Erythroblast (primary cell): Measurements from ENCODE around the gene OPN3.

Experiments used
- GATA1 ChIP-seq: IDR thresholded peaks from 2 replicates; pipeline ENCODE4 v1.6.1; 2011; ENCODE audit warnings: low read depth, mild to moderate bottlenecking, control low read depth, low read length, moderate library complexity
- POLR2A ChIP-seq: IDR thresholded peaks from 2 replicates; pipeline ENCODE4 v1.6.1; 2011; ENCODE audit warnings: mild to moderate bottlenecking, low read length

- no peak for TF ChIP-seq POLR2A
- no peak for TF ChIP-seq GATA1
These were observed 39.8 kb upstream of the OPN3 start for GRCh38 chr1:241679961-241680360.
